GM15510 (cell line): ENCODE data around the gene PSD.

ENCODE experiments used
- POLR2A ChIP-seq: IDR thresholded peaks from 3 replicates; pipeline ENCODE4 v1.6.1; 2011; ENCODE audit warnings: borderline replicate concordance; ENCODE audit not compliant: insufficient read length; ENCODE audit errors: extremely low read depth

Gene PSD

DNA sequence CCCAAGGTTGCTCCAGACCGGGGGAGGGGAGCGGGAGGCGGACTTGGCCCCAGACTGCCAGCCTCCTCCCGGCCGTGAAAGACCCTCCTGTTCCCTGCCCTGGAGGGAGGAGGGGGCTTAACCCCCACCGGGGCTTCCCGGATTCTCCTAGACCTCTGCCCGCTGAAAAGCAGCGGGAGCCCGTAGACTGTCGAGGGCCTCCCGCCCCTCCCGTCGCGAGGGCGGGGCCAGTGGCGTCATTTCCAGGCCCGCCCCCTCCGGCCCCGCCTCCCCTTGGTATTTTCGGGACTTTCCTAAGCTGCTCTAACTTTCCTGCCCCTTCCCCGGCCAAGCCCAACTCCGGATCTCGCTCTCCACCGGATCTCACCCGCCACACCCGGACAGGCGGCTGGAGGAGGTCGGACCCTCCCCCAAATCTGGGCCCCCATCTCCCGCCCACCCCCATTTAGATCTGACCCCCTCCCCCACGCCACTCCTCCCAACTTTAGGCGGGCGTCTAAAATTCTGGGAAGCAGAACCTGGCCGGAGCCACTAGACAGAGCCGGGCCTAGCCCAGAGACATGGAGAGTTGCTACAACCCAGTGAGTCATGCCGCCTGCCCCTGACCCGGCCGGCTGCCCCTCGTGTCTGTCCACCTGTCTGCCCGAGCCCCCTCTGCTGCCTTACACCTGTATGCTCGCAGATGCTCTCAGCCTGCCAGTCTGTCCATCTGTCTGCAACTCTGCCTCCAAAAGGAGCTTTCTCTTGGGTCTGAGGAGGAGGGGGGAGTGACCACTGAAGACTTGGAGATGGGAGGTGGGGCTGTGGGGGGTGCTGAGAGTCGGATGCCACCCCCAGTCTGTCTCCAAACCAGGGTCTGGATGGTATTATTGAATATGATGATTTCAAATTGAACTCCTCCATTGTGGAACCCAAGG, 22.9 kb downstream of the PSD start, which contains the start of gene NFKB2:
NFKB2 (plus strand) TSS at position 306 of the 917 bp plus-strand sequence; CDS start at position 561, 255 bp downstream.
- TF ChIP-seq POLR2A = peak; percentile 51

DNA sequence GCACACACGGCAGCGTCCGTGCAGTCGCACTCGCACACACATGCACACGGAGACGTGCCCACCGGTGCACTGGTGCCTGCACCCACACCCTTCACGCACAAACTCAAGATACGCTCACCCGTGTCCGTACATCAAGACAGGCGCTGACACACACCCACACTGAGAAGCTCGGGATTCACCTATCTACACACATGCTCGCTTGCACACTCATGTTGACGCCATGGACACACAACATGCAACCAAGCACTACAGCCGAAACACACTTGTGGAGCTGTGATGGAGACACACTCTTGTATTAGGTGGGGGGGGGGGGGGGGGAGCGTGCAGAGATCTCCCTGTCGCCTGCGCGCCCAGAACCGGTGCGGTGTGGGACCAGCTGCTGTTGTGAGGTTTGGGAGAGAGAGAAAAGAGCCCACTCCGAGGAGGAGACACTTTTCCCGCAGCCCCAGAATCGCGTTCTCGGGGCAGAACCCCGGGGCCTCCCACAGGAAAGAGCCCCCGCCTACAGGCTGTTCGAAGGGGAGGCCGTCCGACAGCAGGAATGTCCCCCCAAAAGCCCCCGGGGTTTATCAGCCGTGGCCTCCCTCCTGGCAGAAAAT, 23.7 kb downstream of the PSD start:
- TF ChIP-seq POLR2A = no peak

GRCh38 chr10:102394079-102394800, 24.3 kb downstream of the PSD start:
- TF ChIP-seq POLR2A = peak; percentile 83

DNA sequence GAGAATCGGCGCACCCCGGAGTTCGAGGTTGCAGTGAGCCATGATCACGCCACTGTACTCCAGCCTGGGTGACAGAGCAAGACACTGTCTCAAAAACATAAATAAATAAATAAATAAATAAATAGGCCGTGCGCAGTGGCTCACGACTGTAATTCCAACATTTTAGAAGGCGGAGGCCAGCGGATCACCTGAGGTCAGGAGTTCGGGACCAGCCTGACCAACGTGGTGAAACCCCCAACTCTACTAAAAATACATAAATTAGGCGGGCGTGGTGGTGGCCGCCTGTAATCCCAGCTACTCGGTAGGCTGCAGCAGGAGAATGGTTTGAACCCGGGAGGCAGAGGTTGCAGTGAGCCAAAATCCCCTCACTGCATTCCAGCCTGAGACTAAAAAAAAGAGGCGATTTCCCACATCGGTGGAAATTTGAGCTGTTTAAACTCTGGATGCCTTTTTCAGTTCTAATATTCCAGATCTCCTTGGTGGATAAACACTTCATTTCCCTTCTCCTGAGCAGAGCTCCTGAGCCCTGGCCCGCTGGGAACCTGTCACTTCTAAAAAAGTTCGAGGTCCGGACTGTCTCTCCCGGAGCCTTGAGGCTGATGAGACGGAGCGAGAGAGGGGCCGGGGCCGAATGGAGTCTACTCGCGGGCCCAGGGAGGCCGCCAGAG, 25.0 kb downstream of the PSD start:
- TF ChIP-seq POLR2A = no peak

GRCh38 chr10:102392306-102392705, 26.3 kb downstream of the PSD start:
- TF ChIP-seq POLR2A = no peak

DNA sequence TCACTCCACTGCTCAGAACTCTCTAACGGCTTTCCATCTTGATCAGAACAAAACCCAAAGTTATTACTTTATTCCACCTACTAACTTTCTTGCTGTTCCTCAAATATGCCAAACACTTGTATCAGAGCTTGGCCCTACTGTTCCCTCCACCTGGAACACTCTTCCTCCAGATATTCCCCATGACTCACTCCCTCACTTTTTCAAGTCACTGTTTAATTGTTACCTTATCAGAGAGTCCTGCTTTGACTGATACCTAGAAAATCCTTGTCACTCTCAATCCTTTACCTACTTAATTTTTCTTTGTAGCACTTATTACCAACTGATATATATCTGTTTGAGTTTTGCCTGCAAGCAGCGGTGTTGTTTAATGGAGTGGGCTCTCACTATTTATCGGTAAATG, 28.7 kb downstream of the PSD start:
- no peak for TF ChIP-seq POLR2A

GRCh38 chr10:102384606-102385429, 33.8 kb downstream of the PSD start:
- TF ChIP-seq POLR2A = no peak

- no peak for TF ChIP-seq POLR2A
These were observed 34.5 kb downstream of the PSD start for GRCh38 chr10:102384053-102384452.

- TF ChIP-seq POLR2A = no peak
These were observed 35.7 kb downstream of the PSD start for GRCh38 chr10:102382871-102383270.

GRCh38 chr10:102381983-102382382, 36.6 kb downstream of the PSD start:
- no peak for TF ChIP-seq POLR2A

DNA sequence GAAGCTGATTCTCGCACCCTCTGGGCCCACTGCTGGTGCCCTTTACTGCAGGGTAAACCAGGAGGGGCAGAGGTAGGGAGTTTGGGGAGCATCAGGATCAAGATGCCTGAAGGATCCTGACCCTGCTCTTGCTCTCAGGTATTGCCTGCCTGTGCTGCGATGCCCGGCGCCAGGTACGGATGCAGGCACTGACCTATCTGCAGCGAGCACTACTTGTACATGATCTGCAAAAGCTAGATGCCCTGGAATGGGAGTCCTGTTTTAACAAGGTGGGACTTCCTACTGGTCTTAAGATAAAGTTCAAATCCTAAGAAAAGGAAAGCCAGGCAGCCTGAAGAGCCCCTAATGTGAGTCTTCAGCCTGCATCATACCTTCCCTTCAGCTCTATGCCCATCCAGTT, 39.2 kb downstream of the PSD start:
- TF ChIP-seq POLR2A = no peak

DNA sequence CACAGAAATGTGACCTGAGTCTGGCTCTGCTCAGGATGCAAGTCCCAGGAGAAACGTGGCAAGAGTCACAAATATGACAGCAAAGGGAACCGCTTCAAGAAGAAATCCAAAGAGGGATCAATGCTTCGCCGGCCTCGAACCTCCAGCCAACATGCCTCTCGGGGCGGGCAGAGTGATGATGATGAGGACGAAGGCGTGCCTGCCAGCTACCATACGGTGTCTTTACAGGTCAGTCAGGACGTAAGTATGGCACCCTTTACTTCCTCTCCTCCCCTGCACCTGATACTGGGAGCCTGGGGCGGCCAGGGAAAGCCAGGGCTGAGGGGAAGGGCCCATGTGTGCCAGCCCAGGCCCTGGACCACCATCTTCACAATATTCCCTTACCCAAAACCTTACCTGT, 41.7 kb downstream of the PSD start:
- TF ChIP-seq POLR2A = no peak

GRCh38 chr10:102375867-102376266, 42.7 kb downstream of the PSD start:
- TF ChIP-seq POLR2A = no peak

GRCh38 chr10:102375250-102375649, 43.3 kb downstream of the PSD start:
- no peak for TF ChIP-seq POLR2A
